ENCODE results near the gene VPS18. TPM values are rescaled to one million over a fixed set of nuclear protein-coding genes. Genes with fewer than 3 reads are reported as not detected.

The VPS18 gene
- total RNA-seq, 1 experiment from 2014 or later, result 16.9 TPM

DNA sequence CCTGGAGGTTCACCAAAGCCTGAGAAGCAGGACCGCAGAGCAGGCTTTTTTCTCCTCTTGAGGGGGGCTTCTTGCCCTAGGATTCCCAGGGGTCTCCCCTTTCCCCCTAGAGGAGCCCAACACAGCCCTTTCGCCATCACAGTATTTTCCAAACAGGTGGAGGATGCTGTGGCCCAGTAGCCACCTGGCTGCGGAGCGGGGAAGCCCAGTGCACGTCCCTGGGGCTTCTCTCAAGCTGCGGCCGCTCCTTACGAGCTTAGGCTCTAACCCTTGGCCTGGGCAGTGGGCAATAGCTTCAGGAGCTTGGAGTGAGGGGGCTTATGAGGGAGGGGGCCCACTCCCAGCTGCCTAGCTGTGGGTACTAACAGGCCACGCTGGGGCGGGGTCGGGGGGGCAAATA is 23.3 kb downstream of the VPS18 start:
- no peaks in the 10 kb centered on the region for H3K9me3 ChIP-seq (ENCODE audit: control insufficient read depth in 1 of 2, insufficient read depth in 1 of 2, low read depth in 1 of 2, low read length in 2 of 2)
- no peak overlapping the region for H3K4me2 ChIP-seq (ENCODE audit: low read length)
- intact Hi-C loops (cut with micrococcal nuclease), result no loop called here
- POLR2A ChIA-PET, result interaction anchor here (0.6 to 1.2 kb wide), 2 partner anchors 11 to 632 kb away, joined by 4 read pairs; partner anchors contain the start of gene DLL4
- H2AFZ ChIP-seq (ENCODE audit: low read depth, low read length, poor library complexity, severe bottlenecking), result no peak overlapping the region
- no peak for TF ChIP-seq ZNF274 (IDR thresholded peaks at IDR 0.05; ENCODE audit: low read depth, low read length)
- TF ChIP-seq, protein P1, sequence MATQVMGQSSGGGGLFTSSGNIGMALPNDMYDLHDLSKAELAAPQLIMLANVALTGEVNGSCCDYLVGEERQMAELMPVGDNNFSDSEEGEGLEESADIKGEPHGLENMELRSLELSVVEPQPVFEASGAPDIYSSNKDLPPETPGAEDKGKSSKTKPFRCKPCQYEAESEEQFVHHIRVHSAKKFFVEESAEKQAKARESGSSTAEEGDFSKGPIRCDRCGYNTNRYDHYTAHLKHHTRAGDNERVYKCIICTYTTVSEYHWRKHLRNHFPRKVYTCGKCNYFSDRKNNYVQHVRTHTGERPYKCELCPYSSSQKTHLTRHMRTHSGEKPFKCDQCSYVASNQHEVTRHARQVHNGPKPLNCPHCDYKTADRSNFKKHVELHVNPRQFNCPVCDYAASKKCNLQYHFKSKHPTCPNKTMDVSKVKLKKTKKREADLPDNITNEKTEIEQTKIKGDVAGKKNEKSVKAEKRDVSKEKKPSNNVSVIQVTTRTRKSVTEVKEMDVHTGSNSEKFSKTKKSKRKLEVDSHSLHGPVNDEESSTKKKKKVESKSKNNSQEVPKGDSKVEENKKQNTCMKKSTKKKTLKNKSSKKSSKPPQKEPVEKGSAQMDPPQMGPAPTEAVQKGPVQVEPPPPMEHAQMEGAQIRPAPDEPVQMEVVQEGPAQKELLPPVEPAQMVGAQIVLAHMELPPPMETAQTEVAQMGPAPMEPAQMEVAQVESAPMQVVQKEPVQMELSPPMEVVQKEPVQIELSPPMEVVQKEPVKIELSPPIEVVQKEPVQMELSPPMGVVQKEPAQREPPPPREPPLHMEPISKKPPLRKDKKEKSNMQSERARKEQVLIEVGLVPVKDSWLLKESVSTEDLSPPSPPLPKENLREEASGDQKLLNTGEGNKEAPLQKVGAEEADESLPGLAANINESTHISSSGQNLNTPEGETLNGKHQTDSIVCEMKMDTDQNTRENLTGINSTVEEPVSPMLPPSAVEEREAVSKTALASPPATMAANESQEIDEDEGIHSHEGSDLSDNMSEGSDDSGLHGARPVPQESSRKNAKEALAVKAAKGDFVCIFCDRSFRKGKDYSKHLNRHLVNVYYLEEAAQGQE (IDR thresholded peaks at IDR 0.05; ENCODE audit: low read depth), result no peak
- TF ChIP-seq CBX3 (IDR thresholded peaks at IDR 0.05; ENCODE audit: low read depth), result no peak
- no peak for TF ChIP-seq POLR2AphosphoS5 (IDR thresholded peaks at IDR 0.05; ENCODE audit: low read depth, low read length)
- H3K4me3 ChIP-seq (replicated peaks in 1 of 2; ENCODE audit: low read depth in 1 of 2, low read length in 2 of 2), result no peak overlapping the region
- H3K27ac ChIP-seq (ENCODE audit: low read depth, low read length), result no peak overlapping the region
- H3K4me1 ChIP-seq (ENCODE audit: control insufficient read depth in 1 of 2, insufficient read depth in 2 of 2, low read length in 2 of 2), result no peaks in the 10 kb centered on the region
- no peak for ATAC-seq
- CTCF ChIA-PET, result interaction anchor here (0.8 kb wide), 1 partner anchor 23 kb away, joined by 3 read pairs; the partner anchor contains the start of gene VPS18
- H3K9ac ChIP-seq (ENCODE audit: low read length), result no peak overlapping the region
- BruUV-seq (replicated peaks), result no TSS peak
- no peaks in the 10 kb centered on the region for H3K9me2 ChIP-seq (ENCODE audit: insufficient read depth)
- RAD21 ChIA-PET (ENCODE audit: low non-redundant PET in 1 of 2, low total read pairs in 2 of 2, uncharacterized antibody in 2 of 2, unreplicated experiment in 2 of 2), result no interaction called here
- no peak for DNase-seq (ENCODE audit: low read depth, low spot score)
- H3K36me3 ChIP-seq (ENCODE audit: control insufficient read depth in 1 of 2, insufficient read depth in 2 of 2, low read length in 2 of 2), result no peaks in the 10 kb centered on the region
- no peaks in the 10 kb centered on the region for H4K20me1 ChIP-seq (ENCODE audit: insufficient read depth)
- H3K79me2 ChIP-seq (ENCODE audit: insufficient read depth, low read length), result no peaks in the 10 kb centered on the region
- H3K27me3 ChIP-seq (ENCODE audit: insufficient read depth, low read length), result no peaks in the 10 kb centered on the region

DNA sequence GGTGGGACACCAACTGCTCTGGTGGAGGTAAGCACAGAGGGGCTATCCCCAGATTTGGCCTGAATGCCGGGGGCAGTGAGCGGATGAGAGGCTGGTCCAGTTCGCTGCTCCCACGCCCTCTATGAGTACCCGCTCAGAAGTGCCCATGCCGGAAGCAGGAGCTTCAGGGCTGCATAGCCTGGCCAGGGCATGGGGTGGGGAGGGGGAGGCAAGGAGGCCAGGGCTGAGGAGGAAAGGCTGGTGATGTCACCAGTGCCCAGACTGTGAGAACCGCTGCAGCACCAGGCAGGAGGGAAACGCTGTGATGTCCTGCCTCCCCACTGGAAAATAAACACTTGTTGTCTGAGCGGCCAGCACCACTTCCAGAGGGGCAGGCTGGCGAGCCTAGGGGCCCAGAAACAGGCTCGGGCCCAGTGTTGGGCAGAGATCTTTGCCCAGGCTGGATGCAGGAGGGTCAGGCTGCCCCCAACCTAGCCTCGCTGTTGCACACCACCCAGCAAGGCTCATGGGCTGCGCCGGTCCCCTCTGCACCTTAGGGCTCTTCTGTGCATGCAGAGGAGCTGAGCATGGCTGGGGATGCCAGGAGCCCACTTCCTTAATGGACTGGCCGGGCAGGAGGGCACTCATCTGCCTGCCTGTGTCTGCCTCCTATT is 24.0 kb downstream of the VPS18 start:
- Histone ChIP-seq H3K79me2 (ENCODE audit: insufficient read depth, low read length) (no peaks in the 10 kb centered on the region), H3K36me3 (ENCODE audit: control insufficient read depth in 1 of 2, insufficient read depth in 2 of 2, low read length in 2 of 2) (no peaks in the 10 kb centered on the region), H3K4me3 (replicated peaks in 1 of 2; ENCODE audit: low read depth in 1 of 2, low read length in 2 of 2) (no peak overlapping the region), H3K4me2 (ENCODE audit: low read length) (no peak overlapping the region), H3K9me3 (ENCODE audit: control insufficient read depth in 1 of 2, insufficient read depth in 1 of 2, low read depth in 1 of 2, low read length in 2 of 2) (no peaks in the 10 kb centered on the region), H3K4me1 (ENCODE audit: control insufficient read depth in 1 of 2, insufficient read depth in 2 of 2, low read length in 2 of 2) (no peaks in the 10 kb centered on the region), H3K9me2 (ENCODE audit: insufficient read depth) (no peaks in the 10 kb centered on the region), H3K27me3 (ENCODE audit: insufficient read depth, low read length) (no peaks in the 10 kb centered on the region), H4K20me1 (ENCODE audit: insufficient read depth) (no peaks in the 10 kb centered on the region), H3K9ac (ENCODE audit: low read length) (no peak overlapping the region), H2AFZ (ENCODE audit: low read depth, low read length, poor library complexity, severe bottlenecking) (no peak overlapping the region), H3K27ac (ENCODE audit: low read depth, low read length) (no peak overlapping the region)
- ChIA-PET CTCF (interaction anchor here (0.8 to 1.0 kb wide), 2 partner anchors 24 to 266 kb away, joined by 3 read pairs; partner anchors contain the start of gene VPS18), RAD21 (ENCODE audit: low non-redundant PET in 1 of 2, low total read pairs in 2 of 2, uncharacterized antibody in 2 of 2, unreplicated experiment in 2 of 2) (no interaction called here), POLR2A (interaction anchor here (0.7 to 2.6 kb wide), 2 partner anchors 10 to 300 kb away, joined by 4 to 11 read pairs; partner anchors contain the start of gene DLL4)
- BruUV-seq (replicated peaks), result no TSS peak
- no peak for TF ChIP-seq CEBPB (IDR thresholded peaks at IDR 0.05; ENCODE audit: low read depth)
- TF ChIP-seq TCF7L2 (IDR thresholded peaks at IDR 0.05; ENCODE audit: borderline replicate concordance, extremely low read depth, insufficient read depth, insufficient read length), result no peak
- no peak for TF ChIP-seq RAD21 (IDR thresholded peaks at IDR 0.05; ENCODE audit: low read depth)
- no peak for TF ChIP-seq YY1 (IDR thresholded peaks at IDR 0.05; ENCODE audit: extremely low read depth, insufficient replicate concordance, low read depth, low read length)
- TF ChIP-seq EGR1 (IDR thresholded peaks at IDR 0.05; ENCODE audit: low read depth), result no peak
- TF ChIP-seq SIN3A (IDR thresholded peaks at IDR 0.05; ENCODE audit: low read depth), result no peak
- TF ChIP-seq EZH2phosphoT487 (IDR thresholded peaks at IDR 0.05; ENCODE audit: borderline replicate concordance), result no peak
- TF ChIP-seq ZFX (IDR thresholded peaks at IDR 0.05), result no peak
- TF ChIP-seq EZH2 (IDR thresholded peaks at IDR 0.05), result no peak
- no peak for TF ChIP-seq FOSL1 (IDR thresholded peaks at IDR 0.05; ENCODE audit: low read depth)
- no peak for TF ChIP-seq CBX3 (IDR thresholded peaks at IDR 0.05; ENCODE audit: low read depth)
- DNase-seq (ENCODE audit: low read depth, low spot score) (no peak), ATAC-seq (no peak)
- intact Hi-C loops (cut with micrococcal nuclease), result no loop called here

Measured in HCT116 (cell line).